ENCODE results near the gene DNAJC3. TPM values are rescaled to one million over a fixed set of nuclear protein-coding genes. Genes with fewer than 3 reads are reported as not detected.
A peak's percentile ranks its signal among the peaks of the same experiment; 100 is the strongest.

Gene DNAJC3
- total and polyA plus RNA-seq, 2 of the 13 experiments (the other 11 are each of a cell fraction or from before 2014, with no cell fraction given): 10.4 to 48.2 TPM

- TF ChIP-seq POLR2AphosphoS5 (IDR thresholded peaks at IDR 0.05; ENCODE audit: low read depth, low read length): peak; percentile 63; the same call in 1 of the 2 replicates
- TF ChIP-seq RFX5 (IDR thresholded peaks at IDR 0.05; ENCODE audit: low read depth, low read length): peak; percentile 69
- TF ChIP-seq ZFP90 (CRISPR knock-in tag; IDR thresholded peaks at IDR 0.05; ENCODE audit: borderline replicate concordance): no peak
- TF ChIP-seq LCORL (IDR thresholded peaks at IDR 0.05): no peak
- TF ChIP-seq LCORL (CRISPR knock-in tag; IDR thresholded peaks at IDR 0.05): no peak
- no peak for TF ChIP-seq SMAD1 (CRISPR knock-in tag; IDR thresholded peaks at IDR 0.05; ENCODE audit: borderline replicate concordance, low read depth)
- no peak for TF ChIP-seq ZNF788 (CRISPR knock-in tag; IDR thresholded peaks at IDR 0.05; ENCODE audit: borderline replicate concordance)
- no peak for TF ChIP-seq ZNF124 (CRISPR knock-in tag; IDR thresholded peaks at IDR 0.05)
- TF ChIP-seq XRCC5 (optimal IDR thresholded peaks at IDR 0.05; ENCODE audit: low read length): no peak
- no peak for TF ChIP-seq ZSCAN20 (CRISPR knock-in tag; IDR thresholded peaks at IDR 0.05; ENCODE audit: borderline replicate concordance)
- no peak for TF ChIP-seq ZNF484 (CRISPR knock-in tag; IDR thresholded peaks at IDR 0.05; ENCODE audit: borderline replicate concordance, low read depth)
- no peak for TF ChIP-seq RBFOX2 (IDR thresholded peaks at IDR 0.05; ENCODE audit: low read depth, low read length)
- TF ChIP-seq MLLT10 (CRISPR knock-in tag; IDR thresholded peaks at IDR 0.05): no peak
- no peak; the same call in 1 of the 2 replicates for TF ChIP-seq NFAT5 (CRISPR knock-in tag; IDR thresholded peaks at IDR 0.05)
- no peak for TF ChIP-seq ZNF451 (CRISPR knock-in tag; IDR thresholded peaks at IDR 0.05)
- no peak for TF ChIP-seq ZNF557 (CRISPR knock-in tag; IDR thresholded peaks at IDR 0.05)
- TF ChIP-seq NR0B2 (CRISPR knock-in tag; IDR thresholded peaks at IDR 0.05): no peak
- no peak for TF ChIP-seq SIX4 (CRISPR knock-in tag; IDR thresholded peaks at IDR 0.05)
- no peak for TF ChIP-seq ZSCAN29 (CRISPR knock-in tag; conservative IDR thresholded peaks at IDR 0.05)
- no peak for TF ChIP-seq ZNF597 (CRISPR knock-in tag; IDR thresholded peaks at IDR 0.05)
- no peak for TF ChIP-seq TCF7L2 (IDR thresholded peaks at IDR 0.05; ENCODE audit: low read depth, low read length)
- no peak for TF ChIP-seq REL (CRISPR knock-in tag; conservative IDR thresholded peaks at IDR 0.05)
- TF ChIP-seq BRF2 (CRISPR knock-in tag; IDR thresholded peaks at IDR 0.05): no peak
- no peak for TF ChIP-seq TAF15 (IDR thresholded peaks at IDR 0.05; ENCODE audit: low read depth, low read length, poor library complexity, severe bottlenecking)
- no peak for TF ChIP-seq CREBL2 (CRISPR knock-in tag; IDR thresholded peaks at IDR 0.05; ENCODE audit: borderline replicate concordance)
Observed at GRCh38 chr13:95644601-95645052, 32.3 kb upstream of the DNAJC3 start, which contains the start of gene DZIP1 (continued).
